HepG2 (cell line): Measurements from ENCODE around the gene DNAJB11. TPM values are rescaled to one million over a fixed set of nuclear protein-coding genes. Genes with fewer than 3 reads are reported as not detected.

ENCODE experiments used
- ARID2 ChIP-seq: sonication (generic); formaldehyde crosslinking; IDR thresholded peaks from 2 replicates; pipeline ENCODE4 v1.8.1; 2022; ENCODE audit warnings: mild to moderate bottlenecking, missing genetic modification reagents, borderline replicate concordance
- ATF7-NPFF ChIP-seq: sonication (generic); formaldehyde crosslinking; IDR thresholded peaks from 2 replicates; pipeline ENCODE4 v1.8.1; 2023; ENCODE audit warnings: mild to moderate bottlenecking, low read depth, missing genetic modification reagents, moderate library complexity
- DBP ChIP-seq: sonication (generic); formaldehyde crosslinking; IDR thresholded peaks from 2 replicates; pipeline ENCODE4 v1.4.0; 2020; ENCODE audit warnings: missing genetic modification reagents; ENCODE audit errors: not compliant biosample characterization
- FOXC1 ChIP-seq: sonication (generic); formaldehyde crosslinking; IDR thresholded peaks from 2 replicates; pipeline ENCODE4 v1.8.0; 2022; ENCODE audit warnings: mild to moderate bottlenecking, missing genetic modification reagents, borderline replicate concordance
- FOXO1 ChIP-seq: sonication (generic); formaldehyde crosslinking; IDR thresholded peaks from 2 replicates; pipeline ENCODE4 v1.4.0; 2020; ENCODE audit warnings: missing genetic modification reagents
- GPBP1L1 ChIP-seq: sonication (generic); formaldehyde crosslinking; IDR thresholded peaks from 2 replicates; pipeline ENCODE4 v1.5.0; 2020; ENCODE audit warnings: mild to moderate bottlenecking, missing genetic modification reagents
- HMGXB4 ChIP-seq, 2 experiments: sonication (generic) in 1 of 2; formaldehyde crosslinking in 1 of 2; IDR thresholded peaks; 2 replicates each; pipeline versions ENCODE4 v1.4.0 to v1.6.1; 2018 to 2020; ENCODE audit warnings: missing genetic modification reagents in 2 of 2, borderline replicate concordance in 1 of 2, low read depth in 1 of 2, mild to moderate bottlenecking in 1 of 2, missing biosample characterization in 1 of 2
- IRX3 ChIP-seq: sonication (generic); formaldehyde crosslinking; IDR thresholded peaks from 2 replicates; pipeline ENCODE4 v1.8.1; 2023; ENCODE audit warnings: mild to moderate bottlenecking, low read depth, missing genetic modification reagents, borderline replicate concordance
- KLF12 ChIP-seq: sonication (generic); formaldehyde crosslinking; IDR thresholded peaks from 2 replicates; pipeline ENCODE4 v1.4.0; 2020; ENCODE audit warnings: missing genetic modification reagents, borderline replicate concordance
- LRRFIP1 ChIP-seq: sonication (generic); formaldehyde crosslinking; conservative IDR thresholded peaks from 2 replicates; pipeline ENCODE4 v1.4.0; 2020; ENCODE audit warnings: missing genetic modification reagents
- MAF1 ChIP-seq: sonication (generic); formaldehyde crosslinking; IDR thresholded peaks from 2 replicates; pipeline ENCODE4 v1.5.0; 2020; ENCODE audit warnings: missing genetic modification reagents, borderline replicate concordance
- NR2F1 ChIP-seq, 2 experiments: fragments of 450-650 bp in 1 of 2; formaldehyde crosslinking in 1 of 2; IDR thresholded peaks; 2 replicates each; pipeline versions ENCODE4 v1.5.0 to v1.6.1; 2016 to 2020; ENCODE audit warnings: mild to moderate bottlenecking in 1 of 2, missing compliant biosample characterization in 1 of 2, missing genetic modification reagents in 1 of 2, moderate library complexity in 1 of 2
- PLSCR1 ChIP-seq: sonication (generic); formaldehyde crosslinking; IDR thresholded peaks from 2 replicates; pipeline ENCODE4 v1.5.0; 2020; ENCODE audit warnings: missing genetic modification reagents, mild to moderate bottlenecking, borderline replicate concordance
- SRSF4 ChIP-seq: fragments of 200-400 bp; formaldehyde crosslinking; IDR thresholded peaks from one replicate; pipeline ENCODE4 v1.6.1; 2018; ENCODE audit warnings: mild to moderate bottlenecking, low read depth, low read length, moderate library complexity; ENCODE audit not compliant: poor library complexity, severe bottlenecking
- ZNF34 ChIP-seq: sonication (generic); formaldehyde crosslinking; IDR thresholded peaks from 2 replicates; pipeline ENCODE4 v1.4.0; 2020; ENCODE audit warnings: mild to moderate bottlenecking, missing genetic modification reagents, borderline replicate concordance
- ZNF350 ChIP-seq: sonication (generic); formaldehyde crosslinking; IDR thresholded peaks from 2 replicates; pipeline ENCODE4 v1.4.0; 2020; ENCODE audit warnings: mild to moderate bottlenecking, low read depth, missing genetic modification reagents, borderline replicate concordance
- ZNF430 ChIP-seq: sonication (generic); formaldehyde crosslinking; IDR thresholded peaks from 2 replicates; pipeline ENCODE4 v1.9.0; 2021; ENCODE audit warnings: mild to moderate bottlenecking, missing genetic modification reagents
- ZNF660 ChIP-seq: sonication (generic); formaldehyde crosslinking; IDR thresholded peaks from 2 replicates; pipeline ENCODE4 v1.5.1; 2020; ENCODE audit warnings: mild to moderate bottlenecking, low read depth, missing genetic modification reagents, borderline replicate concordance
- ZNF777 ChIP-seq: sonication (generic); formaldehyde crosslinking; IDR thresholded peaks from 2 replicates; pipeline ENCODE4 v1.4.0; 2020; ENCODE audit warnings: missing genetic modification reagents
- polyA plus RNA-seq, 8 experiments: library from polyadenylated mRNA; depleted of rRNA in 3 of 8; stranded (reverse) in 7 of 8; unstranded in 1 of 8; fragments of >200 nt; fragmentation: Illumina TruSeq in 4 of 8; extraction: Trizol in 4 of 8; gene quantifications; 2 replicates each; pipeline versions ENCODE4 v1.2.1 to v1.2.3, GENCODE V29; 2011 to 2016; ENCODE audit warnings: low read depth in 4 of 8, missing spikeins in 1 of 8, mixed read lengths in 1 of 8; ENCODE audit not compliant: insufficient read depth in 1 of 8
- total RNA-seq, 5 experiments: library from RNA; depleted of rRNA; stranded (reverse); fragments of >200 nt; fragmentation: Illumina TruSeq; extraction: Trizol; gene quantifications; 2 replicates each; pipeline ENCODE4 v1.2.3, GENCODE V29; 2016; ENCODE audit warnings: low read depth in 1 of 5

DNAJB11 gene
- total and polyA plus RNA-seq, 2 of the 13 experiments (the other 11 are each of a cell fraction or from before 2014, with no cell fraction given) = 41.0 to 132 TPM

GRCh38 chr3:186620213-186621092 is 49.9 kb downstream of the DNAJB11 start (continued):
- TF ChIP-seq ATF7-NPFF (CRISPR knock-in tag) (peak; percentile 79), DBP (CRISPR knock-in tag) (no peak), HMGXB4 (CRISPR knock-in tag; IDR thresholded peaks at IDR 0.05; ENCODE audit: borderline replicate concordance in 1 of 2, low read depth in 1 of 2) (0 out of 4 replicates have a peak, but pooled peaks of 1 of the 2 experiments have one; percentile 20), FOXC1 (CRISPR knock-in tag) (peak; percentile 89), SRSF4 (peak; percentile 97), IRX3 (CRISPR knock-in tag) (0 out of 2 replicates have a peak, but pooled peaks have one; percentile 71), MAF1 (0 out of 2 replicates have a peak, but pooled peaks have one; percentile 13), ZNF660 (CRISPR knock-in tag) (peak; percentile 87), ZNF777 (peak; percentile 49; the same call in 1 of the 2 replicates), KLF12 (CRISPR knock-in tag) (peak; percentile 35; the same call in 1 of the 2 replicates), FOXO1 (CRISPR knock-in tag) (peak; percentile 43; the same call in 1 of the 2 replicates), ZNF34 (CRISPR knock-in tag) (no peak), PLSCR1 (CRISPR knock-in tag) (peak; percentile 11; the same call in 1 of the 2 replicates), LRRFIP1 (CRISPR knock-in tag) (no peak), GPBP1L1 (no peak), ZNF350 (CRISPR knock-in tag) (peak; percentile 82), NR2F1 (CRISPR knock-in tag; IDR thresholded peaks at IDR 0.05) (no peak), ZNF430 (CRISPR knock-in tag) (peak; percentile 84; the same call in 1 of the 2 replicates), ARID2 (peak; percentile 95)
